Dermis blood vessel endothelial cell (primary cell): ENCODE results near the gene POU2AF2. TPM values are rescaled to one million over a fixed set of nuclear protein-coding genes. Genes with fewer than 3 reads are reported as not detected.

Experiments used
- DNase-seq: peaks from one replicate; pipeline ENCODE4 v3.0.0; 2010
- total RNA-seq: library from RNA; depleted of rRNA; stranded (reverse); fragments of >200 nt; gene quantifications from 2 replicates; pipeline ENCODE4 v1.2.3, GENCODE V29; 2014

POU2AF2 gene
- total RNA-seq, 1 donor from 2014 or later = not detected

GRCh38 chr11:111334532-111335502 lies 89.3 kb downstream of the POU2AF2 start:
- no peak for DNase-seq

GRCh38 chr11:111335549-111335948 lies 90.0 kb downstream of the POU2AF2 start:
- no peak for DNase-seq

Other genes starting within 250 kb of the POU2AF2 start
- not detected in 2 replicates for gene POU2AF3, start 52.8 kb downstream of the POU2AF2 start, total RNA-seq
- gene POU2AF1, start 133.6 kb downstream of the POU2AF2 start, total RNA-seq = not detected in 2 replicates